Prostate gland (tissue), 2 donors: ENCODE measurements around the gene TERC. TPM values are rescaled to one million over a fixed set of nuclear protein-coding genes. Genes with fewer than 3 reads are reported as not detected.

Experiments
- DNase-seq: peaks from one replicate; pipeline ENCODE4 v3.0.0-alpha.2; 2019; ENCODE audit warnings: low spot score
- H3K27ac ChIP-seq, 2 donors: fragments of 200-600 bp; sonication (generic); 2 replicates each; pipeline ENCODE4 v1.5.1; 2017 to 2019
- H3K27me3 ChIP-seq: fragments of 200-600 bp; sonication (generic); replicated peaks from 2 replicates; pipeline ENCODE4 v1.5.1; 2019; ENCODE audit not compliant: insufficient read depth
- H3K36me3 ChIP-seq, 2 donors: fragments of 200-600 bp; sonication (generic); 1 replicate in 1 of 2; 2 replicates in 1 of 2; pipeline versions ENCODE4 v1.5.1 to v1.8.1; 2017 to 2019
- H3K4me1 ChIP-seq: fragments of 200-600 bp; sonication (generic); replicated peaks from 2 replicates; pipeline ENCODE4 v1.5.1; 2019
- H3K4me3 ChIP-seq, 2 donors: fragments of 200-600 bp; sonication (generic); 2 replicates each; pipeline ENCODE4 v1.5.1; 2017 to 2019
- H3K9me3 ChIP-seq: fragments of 200-600 bp; sonication (generic); 2 replicates; pipeline ENCODE4 v1.5.1; 2017
- POLR2A ChIP-seq: fragments of 450-650 bp; IDR thresholded peaks from one replicate; pipeline ENCODE4 v1.6.1; 2016; ENCODE audit warnings: antibody characterized with exemption, mild to moderate bottlenecking
- POLR2AphosphoS5 ChIP-seq: sonication (generic); formaldehyde crosslinking; IDR thresholded peaks from one replicate; pipeline ENCODE4 v1.6.1; 2017; ENCODE audit warnings: antibody characterized with exemption
- WGBS: methylation state at CpG from one replicate; pipeline ENCODE4 v1.1.5; 2018; 5-methylcytosine and 5-hydroxymethylcytosine counted together
- intact Hi-C: fragments of 100-400 bp; cut with DNase I; formaldehyde crosslinking; loops from one replicate; pipeline ENCODE4 v1.14.2; 2022
- total RNA-seq, 2 donors: library from RNA; depleted of rRNA; stranded (reverse); fragments of >200 nt; gene quantifications; one replicate each; pipeline ENCODE4 v1.1.0, GENCODE V29; 2016
- TF ChIP-seq, protein P1 (sequence below), 4 experiments: fragments of 200-600 bp in 2 of 4; fragments of 450-650 bp in 2 of 4; sonication (generic) in 2 of 4; IDR thresholded peaks; 1 replicate in 3 of 4; 2 replicates in 1 of 4; pipeline ENCODE4 v1.5.1; 2016 to 2019; ENCODE audit warnings: antibody characterized with exemption in 4 of 4, mild to moderate bottlenecking in 2 of 4, moderate library complexity in 2 of 4

Gene TERC
- total RNA-seq, 2 donors from 2014 or later = 128 to 1,013 TPM

DNA sequence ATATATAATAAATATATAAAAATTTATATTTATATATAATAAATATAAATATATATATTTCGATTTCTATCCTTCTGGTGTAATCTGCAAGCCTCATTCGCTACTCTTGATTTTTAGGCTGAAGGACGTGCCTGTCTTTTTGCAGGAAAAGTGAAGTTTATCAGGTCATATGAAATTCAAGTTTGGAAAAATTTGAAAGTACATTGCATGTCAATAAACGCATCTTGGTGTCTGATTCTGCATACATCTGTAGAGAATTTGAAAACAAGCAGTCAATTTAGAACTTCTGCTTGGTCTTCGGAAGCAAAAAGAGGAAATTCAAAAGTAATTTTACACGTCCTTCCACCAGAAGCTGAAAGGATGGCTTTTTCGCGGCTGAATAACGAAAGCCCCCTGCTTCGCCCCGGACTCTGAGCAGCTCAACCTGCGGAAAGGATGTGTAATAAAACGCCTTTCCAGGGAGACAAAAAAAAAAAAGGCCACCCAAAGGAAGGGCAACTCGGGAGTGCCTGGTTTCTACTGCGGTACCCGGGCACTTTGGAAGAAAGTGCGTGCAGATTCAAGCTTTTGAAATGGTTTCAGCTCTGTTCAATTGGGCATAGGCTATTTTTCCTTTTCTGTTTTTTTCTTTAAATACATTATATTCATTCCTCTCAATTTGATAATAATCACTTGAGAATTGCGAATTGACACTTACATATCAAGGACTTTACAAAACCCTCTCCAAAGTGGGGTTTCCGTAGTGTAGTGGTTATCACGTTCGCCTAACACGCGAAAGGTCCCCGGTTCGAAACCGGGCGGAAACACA, 6.8 kb upstream of the TERC start:
- Histone ChIP-seq H3K4me3 (peak overlapping the region; percentile 70 to 93), H3K9me3 (no peaks in the 10 kb centered on the region), H3K27me3 (no peaks in the 10 kb centered on the region), H3K27ac (peak overlapping the region; percentile 97 to 99), H3K36me3 (no peaks in the 10 kb centered on the region), H3K4me1 (peaks cover 10% of the 10 kb centered on the region)
- TF ChIP-seq POLR2A (no peak), POLR2AphosphoS5 (peak; percentile 82)
- WGBS = under 1% methylated on average over 27 of the region's 27 CpGs
- intact Hi-C loops = loop anchor here (5.0 kb wide), 1 partner anchor 196 kb away; the partner anchor contains the start of gene SEC62
- DNase-seq = peak; percentile 40

DNA sequence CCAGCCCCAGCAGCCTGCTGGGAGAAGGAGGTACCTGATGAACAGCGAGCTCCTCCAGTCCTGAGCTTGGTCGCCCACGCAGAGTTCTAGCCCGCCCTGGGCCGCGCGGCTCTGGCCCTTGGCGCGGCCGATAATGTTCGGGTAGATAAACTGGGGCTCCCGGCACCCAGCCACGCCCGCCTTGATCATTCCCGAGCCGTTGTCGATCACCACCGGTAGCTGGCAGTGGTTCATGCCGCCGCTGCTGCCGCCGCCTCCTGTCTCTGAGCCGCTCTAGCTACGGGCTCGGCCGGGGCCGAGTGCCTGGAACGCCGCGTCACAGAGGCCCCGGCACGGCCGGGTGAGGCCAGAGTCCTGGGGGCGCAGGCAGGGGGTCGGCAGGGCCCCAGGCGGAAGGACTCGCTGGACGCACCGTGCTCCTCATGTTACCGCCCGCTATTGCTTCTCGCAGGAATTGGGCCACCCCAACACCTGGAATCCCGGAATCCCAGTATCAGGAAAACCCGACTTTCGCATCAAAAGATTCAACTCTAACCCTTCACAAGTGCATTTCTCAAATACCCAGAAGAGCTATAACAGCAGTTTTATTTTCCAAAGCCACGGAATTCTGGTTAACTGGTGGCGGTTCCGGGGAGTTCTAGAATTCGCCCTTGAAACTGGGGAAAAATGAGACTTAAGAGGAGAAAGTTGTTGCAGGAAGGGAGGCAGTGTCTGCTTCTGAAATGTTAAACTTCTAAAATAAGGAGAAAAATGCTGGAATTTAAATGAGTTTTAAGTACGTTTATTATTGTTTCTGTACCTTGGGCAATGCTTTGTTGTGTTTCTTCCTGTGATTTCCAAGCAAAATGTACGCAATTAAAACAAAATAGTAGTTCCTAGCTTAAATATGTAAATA, 4.7 kb upstream of the TERC start, which contains the start of gene ACTRT3:
Gene ACTRT3, minus strand, starts transcription at position 275 of the 895 bp plus-strand sequence. Its CDS starts 41 bp downstream, at position 234.
- H3K27me3 ChIP-seq = no peaks in the 10 kb centered on the region
- H3K36me3 ChIP-seq = no peaks in the 10 kb centered on the region
- WGBS = 1% methylated on average over 39 of the region's 51 CpGs
- intact Hi-C loops = loop anchor here (5.0 to 10.0 kb wide), 2 partner anchors 198 to 585 kb away; partner anchors contain the start of genes SEC62 and SKIL
- H3K4me1 ChIP-seq = peaks cover 4% of the 10 kb centered on the region
- TF ChIP-seq POLR2AphosphoS5 = no peak
- TF ChIP-seq POLR2A = peak; percentile 18
- H3K4me3 ChIP-seq = peak within 1 kb of the TSS; percentile 57 to 60
- peak within 1 kb of the TSS; percentile 85 to 87 for H3K27ac ChIP-seq
- no peaks in the 10 kb centered on the region for H3K9me3 ChIP-seq
- DNase-seq = peak; percentile 32

DNA sequence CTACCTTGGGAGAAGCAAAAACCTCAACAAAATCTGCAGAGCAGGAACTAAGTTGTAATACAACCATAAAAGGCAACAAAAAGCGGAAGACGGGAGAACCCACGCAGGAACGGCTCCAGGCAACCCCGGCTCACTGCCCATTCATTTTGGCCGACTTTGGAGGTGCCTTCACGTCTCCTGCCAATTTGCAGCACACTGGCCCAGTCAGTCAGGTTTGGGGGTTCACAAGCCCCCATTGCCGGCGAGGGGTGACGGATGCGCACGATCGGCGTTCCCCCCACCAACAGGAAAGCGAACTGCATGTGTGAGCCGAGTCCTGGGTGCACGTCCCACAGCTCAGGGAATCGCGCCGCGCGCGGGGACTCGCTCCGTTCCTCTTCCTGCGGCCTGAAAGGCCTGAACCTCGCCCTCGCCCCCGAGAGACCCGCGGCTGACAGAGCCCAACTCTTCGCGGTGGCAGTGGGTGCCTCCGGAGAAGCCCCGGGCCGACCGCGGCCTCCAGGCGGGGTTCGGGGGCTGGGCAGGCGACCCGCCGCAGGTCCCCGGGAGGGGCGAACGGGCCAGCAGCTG, 463 bp downstream of the TERC start:
- H3K4me3 ChIP-seq = peak overlapping the region; percentile 84 to 92
- H3K27me3 ChIP-seq = no peaks in the 10 kb centered on the region
- H3K27ac ChIP-seq = peak overlapping the region; percentile 96 to 97
- intact Hi-C loops = loop anchor here (10.0 kb wide), 1 partner anchor 590 kb away; the partner anchor contains the start of gene SKIL
- peak; percentile 40 for DNase-seq
- TF ChIP-seq, protein P1, sequence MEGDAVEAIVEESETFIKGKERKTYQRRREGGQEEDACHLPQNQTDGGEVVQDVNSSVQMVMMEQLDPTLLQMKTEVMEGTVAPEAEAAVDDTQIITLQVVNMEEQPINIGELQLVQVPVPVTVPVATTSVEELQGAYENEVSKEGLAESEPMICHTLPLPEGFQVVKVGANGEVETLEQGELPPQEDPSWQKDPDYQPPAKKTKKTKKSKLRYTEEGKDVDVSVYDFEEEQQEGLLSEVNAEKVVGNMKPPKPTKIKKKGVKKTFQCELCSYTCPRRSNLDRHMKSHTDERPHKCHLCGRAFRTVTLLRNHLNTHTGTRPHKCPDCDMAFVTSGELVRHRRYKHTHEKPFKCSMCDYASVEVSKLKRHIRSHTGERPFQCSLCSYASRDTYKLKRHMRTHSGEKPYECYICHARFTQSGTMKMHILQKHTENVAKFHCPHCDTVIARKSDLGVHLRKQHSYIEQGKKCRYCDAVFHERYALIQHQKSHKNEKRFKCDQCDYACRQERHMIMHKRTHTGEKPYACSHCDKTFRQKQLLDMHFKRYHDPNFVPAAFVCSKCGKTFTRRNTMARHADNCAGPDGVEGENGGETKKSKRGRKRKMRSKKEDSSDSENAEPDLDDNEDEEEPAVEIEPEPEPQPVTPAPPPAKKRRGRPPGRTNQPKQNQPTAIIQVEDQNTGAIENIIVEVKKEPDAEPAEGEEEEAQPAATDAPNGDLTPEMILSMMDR (IDR thresholded peaks at IDR 0.05) = peak in 1 of 4 experiments; percentile 2
- TF ChIP-seq POLR2AphosphoS5 = no peak
- H3K4me1 ChIP-seq = no peaks in the 10 kb centered on the region
- WGBS = under 1% methylated on average over 46 of the region's 46 CpGs
- H3K36me3 ChIP-seq = no peaks in the 10 kb centered on the region
- no peaks in the 10 kb centered on the region for H3K9me3 ChIP-seq

DNA sequence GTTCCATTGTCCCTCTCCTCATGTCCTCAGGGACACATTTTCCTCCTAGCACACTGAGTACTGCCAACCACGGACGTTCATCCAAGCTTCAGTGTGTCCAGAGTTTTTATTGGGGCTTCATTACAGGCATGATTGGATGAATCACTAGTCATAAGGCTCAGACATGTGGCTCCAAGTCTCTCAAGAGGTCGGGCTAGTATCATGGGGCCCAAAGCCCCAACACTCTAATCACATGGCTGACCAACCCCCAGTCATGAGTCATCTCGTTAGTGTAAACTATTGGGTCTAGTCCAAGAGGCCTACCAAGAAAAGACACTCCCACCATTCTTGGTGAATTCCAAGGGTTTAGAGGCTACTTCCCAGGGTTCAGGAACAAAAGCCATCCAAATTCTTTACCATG, 4.4 kb downstream of the TERC start:
- 83% methylated on average over 4 of the region's 4 CpGs for WGBS

DNA sequence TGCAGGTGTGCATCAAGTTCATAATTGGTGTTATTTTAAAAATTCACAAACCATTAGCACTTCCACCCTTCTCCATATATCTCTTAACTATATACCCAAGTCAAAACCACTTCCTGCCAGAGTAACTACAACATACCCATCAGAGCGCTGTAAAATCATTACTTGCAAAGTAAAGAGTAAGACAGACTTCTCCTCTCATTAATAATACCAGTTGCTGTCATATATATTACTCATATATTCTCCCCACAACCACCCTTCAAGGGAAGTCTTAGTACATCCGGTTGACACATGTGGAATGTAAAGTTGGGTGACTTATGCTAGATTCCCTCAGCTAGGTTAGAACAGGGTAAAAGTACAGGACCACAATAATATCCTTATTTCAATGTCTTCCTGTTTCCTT, 5.6 kb downstream of the TERC start:
- no peaks in the 10 kb centered on the region for H3K9me3 ChIP-seq
- no peaks in the 10 kb centered on the region for H3K4me1 ChIP-seq
- WGBS = 93% methylated on average over 2 of the region's 2 CpGs
- no peaks in the 10 kb centered on the region for H3K36me3 ChIP-seq
- no peaks in the 10 kb centered on the region for H3K27me3 ChIP-seq
- no peak for DNase-seq
- intact Hi-C loops = no loop called here
- TF ChIP-seq POLR2A = no peak
- TF ChIP-seq, protein P1 (IDR thresholded peaks at IDR 0.05) = no peak
- no peak for TF ChIP-seq POLR2AphosphoS5
- H3K27ac ChIP-seq = no peak overlapping the region
- no peak overlapping the region for H3K4me3 ChIP-seq

More for the DNA sequence above, 4.4 kb downstream of the TERC start:
- no peak overlapping the region for H3K4me3 ChIP-seq
- no peaks in the 10 kb centered on the region for H3K27me3 ChIP-seq
- intact Hi-C loops = loop anchor here (10.0 kb wide), 1 partner anchor 594 kb away; the partner anchor contains the start of gene SKIL
- H3K4me1 ChIP-seq = no peaks in the 10 kb centered on the region
- H3K9me3 ChIP-seq = no peaks in the 10 kb centered on the region
- TF ChIP-seq, protein P1 (IDR thresholded peaks at IDR 0.05) = no peak
- TF ChIP-seq POLR2AphosphoS5 = no peak
- TF ChIP-seq POLR2A = no peak
- H3K36me3 ChIP-seq = no peaks in the 10 kb centered on the region
- DNase-seq = no peak
- H3K27ac ChIP-seq = no peak overlapping the region
